Thymus (tissue), 14 donors: ENCODE results near the gene MTRR. TPM values are rescaled to one million over a fixed set of nuclear protein-coding genes. Genes with fewer than 3 reads are reported as not detected.
A peak's percentile ranks its signal among the peaks of the same experiment; 100 is the strongest.

Experiments
- DNase-seq, 9 donors: peaks; one replicate each; pipeline ENCODE4 v3.0.0-alpha.2; 2013; ENCODE audit warnings: low spot score in 9 of 9, low read depth in 6 of 9, missing footprints in 1 of 9
- H3K27ac ChIP-seq, 2 donors: one replicate each; pipeline ENCODE4 v1.5.1; 2013; ENCODE audit warnings: control low read depth in 1 of 2, low read depth in 1 of 2, low read length in 1 of 2, mild to moderate bottlenecking in 1 of 2, moderate library complexity in 1 of 2
- H3K27me3 ChIP-seq, 2 donors: one replicate each; pipeline ENCODE4 v1.5.1; 2013; ENCODE audit warnings: low read length in 1 of 2; ENCODE audit not compliant: control insufficient read depth in 2 of 2, insufficient read depth in 1 of 2
- H3K36me3 ChIP-seq, 2 donors: one replicate each; pipeline ENCODE4 v1.5.1; 2013; ENCODE audit warnings: low read length in 1 of 2, mild to moderate bottlenecking in 1 of 2, moderate library complexity in 1 of 2; ENCODE audit not compliant: control insufficient read depth in 2 of 2, insufficient read depth in 2 of 2
- H3K4me1 ChIP-seq, 2 donors: one replicate each; pipeline ENCODE4 v1.5.1; 2013; ENCODE audit warnings: low read length in 2 of 2; ENCODE audit not compliant: control insufficient read depth in 2 of 2, insufficient read depth in 2 of 2
- H3K4me3 ChIP-seq, 2 donors: one replicate each; pipeline ENCODE4 v1.5.1; 2013; ENCODE audit warnings: low read length in 2 of 2, control low read depth in 1 of 2, mild to moderate bottlenecking in 1 of 2
- H3K9me3 ChIP-seq, 2 donors: one replicate each; pipeline ENCODE4 v1.5.1; 2013; ENCODE audit warnings: low read length in 1 of 2, mild to moderate bottlenecking in 1 of 2; ENCODE audit not compliant: control insufficient read depth in 2 of 2, insufficient read depth in 1 of 2
- WGBS: extraction: QIAGEN DNeasy Blood & Tissue Kit; methylation state at CpG from one replicate; pipeline ENCODE4 v1.1.7; 2013; 5-methylcytosine and 5-hydroxymethylcytosine counted together
- long read RNA-seq, 10 donors: transcript quantifications; one replicate each; lab custom pipeline, GENCODE V29; 2026
- polyA plus RNA-seq: library from polyadenylated mRNA; stranded (reverse); fragments of 200-250 nt; gene quantifications from one replicate; pipeline ENCODE4 v1.2.3, GENCODE V29; 2013
- total RNA-seq: library from RNA; stranded (reverse); fragments of 120-200 nt; gene quantifications from one replicate; pipeline ENCODE4 v1.2.4, GENCODE V29; 2013
- donor health status: healthy.

MTRR gene
- total RNA-seq, result 26.8 TPM
- polyA plus RNA-seq, result 30.0 TPM
- long read RNA-seq, donor 1, partial matches to known transcripts, result 0 of 2 reads
- long read RNA-seq, donor 1, other reads (novel, unspliced or antisense), result 0 of 2 reads
- long read RNA-seq, donor 2, result 0 reads
- long read RNA-seq, donor 3, partial matches to known transcripts, result 0 of 1 reads
- long read RNA-seq, donor 3, other reads (novel, unspliced or antisense), result 0 of 1 reads
- long read RNA-seq, donor 4, partial matches to known transcripts, result 0 of 4 reads
- long read RNA-seq, donor 4, other reads (novel, unspliced or antisense), result 0 of 4 reads
- long read RNA-seq, donor 5, partial matches to known transcripts, result 27 of 30 reads
- long read RNA-seq, donor 5, other reads (novel, unspliced or antisense), result 0 of 30 reads
- long read RNA-seq, donor 6, partial matches to known transcripts, result 0 of 3 reads
- long read RNA-seq, donor 6, other reads (novel, unspliced or antisense), result 0 of 3 reads
- long read RNA-seq, donor 7, partial matches to known transcripts, result 0 of 1 reads
- long read RNA-seq, donor 7, other reads (novel, unspliced or antisense), result 0 of 1 reads
- long read RNA-seq, donor 8, partial matches to known transcripts, result 5 of 5 reads
- long read RNA-seq, donor 8, other reads (novel, unspliced or antisense), result 0 of 5 reads
- long read RNA-seq, donor 9, result 0 reads
- long read RNA-seq, donor 10, partial matches to known transcripts, result 0 of 1 reads
- long read RNA-seq, donor 10, other reads (novel, unspliced or antisense), result 0 of 1 reads

- peaks cover 0 to 15% of the 10 kb centered on the region in 2 donors for H3K36me3 ChIP-seq
- peak within 1 kb of the TSS; percentile 24 to 74 for H3K27ac ChIP-seq
- WGBS, result under 1% methylated on average over 83 of the region's 83 CpGs
- no peaks in the 10 kb centered on the region for H3K27me3 ChIP-seq
- DNase-seq, result peak; percentile 77 to 96 (median 91)
- peaks cover 3 to 14% of the 10 kb centered on the region in 2 donors for H3K4me1 ChIP-seq
- H3K9me3 ChIP-seq, result no peaks in the 10 kb centered on the region
- peak within 1 kb of the TSS; percentile 87 to 88 for H3K4me3 ChIP-seq
Measured at GRCh38 chr5:7868773-7869473, at the start of gene MTRR, which contains the start of gene FASTKD3. MTRR (plus strand) TSS chr5:7869148; CDS start chr5:7870795, 1,647 bp downstream. FASTKD3 (minus strand) TSS chr5:7869031; CDS start chr5:7868083, 948 bp downstream.

- no peak overlapping the region for H3K4me3 ChIP-seq
- 58% methylated on average over 3 of the region's 3 CpGs for WGBS
Measured at GRCh38 chr5:7822449-7822848, 46.5 kb upstream of the MTRR start.

GRCh38 chr5:7823594-7823993, 45.4 kb upstream of the MTRR start:
- H3K27ac ChIP-seq, result no peak overlapping the region
- H3K4me3 ChIP-seq, result no peak overlapping the region
- 80% methylated on average over 8 of the region's 8 CpGs for WGBS
- no peaks in the 10 kb centered on the region for H3K36me3 ChIP-seq
- H3K9me3 ChIP-seq, result no peaks in the 10 kb centered on the region
- H3K4me1 ChIP-seq, result no peaks in the 10 kb centered on the region
- DNase-seq, result no peak
- no peaks in the 10 kb centered on the region for H3K27me3 ChIP-seq

More at GRCh38 chr5:7822449-7822848, 46.5 kb upstream of the MTRR start:
- H3K4me1 ChIP-seq, result no peaks in the 10 kb centered on the region
- H3K36me3 ChIP-seq, result no peaks in the 10 kb centered on the region
- H3K27ac ChIP-seq, result no peak overlapping the region
- DNase-seq, result no peak
- no peaks in the 10 kb centered on the region for H3K27me3 ChIP-seq
- H3K9me3 ChIP-seq, result no peaks in the 10 kb centered on the region

GRCh38 chr5:7824995-7825394, 44.0 kb upstream of the MTRR start:
- Histone ChIP-seq H3K4me1 (no peaks in the 10 kb centered on the region), H3K36me3 (no peaks in the 10 kb centered on the region), H3K27me3 (no peaks in the 10 kb centered on the region), H3K4me3 (no peak overlapping the region), H3K9me3 (no peaks in the 10 kb centered on the region), H3K27ac (no peak overlapping the region)
- DNase-seq, result no peak
- 96% methylated on average over 18 of the region's 18 CpGs for WGBS

- WGBS, result 92% methylated on average over 11 of the region's 11 CpGs
- no peaks in the 10 kb centered on the region for H3K36me3 ChIP-seq
- DNase-seq, result no peak
- no peak overlapping the region for H3K4me3 ChIP-seq
- H3K27ac ChIP-seq, result no peak overlapping the region
- H3K9me3 ChIP-seq, result no peaks in the 10 kb centered on the region
- H3K4me1 ChIP-seq, result no peaks in the 10 kb centered on the region
- no peaks in the 10 kb centered on the region for H3K27me3 ChIP-seq
Measured at GRCh38 chr5:7825630-7826029, 43.3 kb upstream of the MTRR start.

GRCh38 chr5:7827610-7828009, 41.3 kb upstream of the MTRR start:
- no peaks in the 10 kb centered on the region for H3K4me1 ChIP-seq
- DNase-seq, result no peak
- H3K27ac ChIP-seq, result no peak overlapping the region
- no peak overlapping the region for H3K4me3 ChIP-seq
- H3K27me3 ChIP-seq, result peaks cover 0 to 3% of the 10 kb centered on the region in 2 donors
- 93% methylated on average over 6 of the region's 6 CpGs for WGBS
- no peaks in the 10 kb centered on the region for H3K36me3 ChIP-seq
- H3K9me3 ChIP-seq, result no peaks in the 10 kb centered on the region

GRCh38 chr5:7828269-7828668, 40.7 kb upstream of the MTRR start:
- DNase-seq, result no peak
- Histone ChIP-seq H3K9me3 (no peaks in the 10 kb centered on the region), H3K27me3 (peaks cover 0 to 3% of the 10 kb centered on the region in 2 donors), H3K4me3 (no peak overlapping the region), H3K4me1 (no peaks in the 10 kb centered on the region), H3K36me3 (no peaks in the 10 kb centered on the region), H3K27ac (no peak overlapping the region)
- 85% methylated on average over 10 of the region's 10 CpGs for WGBS

- H3K4me1 ChIP-seq, result no peaks in the 10 kb centered on the region
- no peaks in the 10 kb centered on the region for H3K36me3 ChIP-seq
- 92% methylated on average over 4 of the region's 4 CpGs for WGBS
- H3K27me3 ChIP-seq, result peaks cover 0 to 3% of the 10 kb centered on the region in 2 donors
- no peaks in the 10 kb centered on the region for H3K9me3 ChIP-seq
- H3K4me3 ChIP-seq, result no peak overlapping the region
- no peak overlapping the region for H3K27ac ChIP-seq
- DNase-seq, result no peak
Measured at GRCh38 chr5:7834982-7835381, 34.0 kb upstream of the MTRR start.
